HepG2 (cell line): ENCODE results near the gene VAC14. TPM values are rescaled to one million over a fixed set of nuclear protein-coding genes. Genes with fewer than 3 reads are reported as not detected.
A peak's percentile ranks its signal among the peaks of the same experiment; 100 is the strongest.

Experiments
- ATF2 ChIP-seq: sonication (generic); formaldehyde crosslinking; IDR thresholded peaks from 2 replicates; pipeline ENCODE4 v1.4.0; 2020; ENCODE audit warnings: missing genetic modification reagents
- FOXP1 ChIP-seq, 2 experiments: fragments of 450-650 bp in 1 of 2; IDR thresholded peaks; 2 replicates each; pipeline ENCODE4 v1.6.1; 2017 to 2018; ENCODE audit warnings: antibody characterized with exemption in 1 of 2
- GATA4 ChIP-seq: sonication (generic); IDR thresholded peaks from 2 replicates; pipeline ENCODE4 v1.6.1; 2016; ENCODE audit warnings: antibody characterized with exemption, low read depth, borderline replicate concordance
- GMEB2 ChIP-seq: IDR thresholded peaks from 2 replicates; pipeline ENCODE4 v1.6.1; 2016; ENCODE audit warnings: missing biosample characterization, missing genetic modification reagents, low read depth
- KDM5B ChIP-seq: sonication (generic); formaldehyde crosslinking; IDR thresholded peaks from 2 replicates; pipeline ENCODE4 v1.4.0; 2020; ENCODE audit warnings: missing genetic modification reagents, mild to moderate bottlenecking, borderline replicate concordance
- RFXAP ChIP-seq: sonication (generic); formaldehyde crosslinking; IDR thresholded peaks from 2 replicates; pipeline ENCODE4 v1.4.0; 2020; ENCODE audit warnings: missing genetic modification reagents, borderline replicate concordance
- RXRA ChIP-seq: sonication (generic); formaldehyde crosslinking; IDR thresholded peaks from 2 replicates; pipeline ENCODE4 v1.5.1; 2020; ENCODE audit warnings: missing genetic modification reagents
- RXRB ChIP-seq: IDR thresholded peaks from 2 replicates; pipeline ENCODE4 v1.6.1; 2016; ENCODE audit warnings: borderline replicate concordance, missing genetic modification reagents, missing compliant biosample characterization
- SATB2 ChIP-seq: sonication (generic); formaldehyde crosslinking; IDR thresholded peaks from 2 replicates; pipeline ENCODE4 v1.5.0; 2020; ENCODE audit warnings: missing genetic modification reagents
- SRSF4 ChIP-seq: fragments of 200-400 bp; formaldehyde crosslinking; IDR thresholded peaks from one replicate; pipeline ENCODE4 v1.6.1; 2018; ENCODE audit warnings: mild to moderate bottlenecking, low read depth, low read length, moderate library complexity; ENCODE audit not compliant: poor library complexity, severe bottlenecking
- TEF ChIP-seq: sonication (generic); formaldehyde crosslinking; IDR thresholded peaks from 2 replicates; pipeline ENCODE4 v1.5.0; 2020; ENCODE audit warnings: missing genetic modification reagents
- WIZ ChIP-seq: sonication (generic); formaldehyde crosslinking; IDR thresholded peaks from 2 replicates; pipeline ENCODE4 v1.5.1; 2020; ENCODE audit warnings: mild to moderate bottlenecking, missing genetic modification reagents
- ZBTB44 ChIP-seq: sonication (generic); formaldehyde crosslinking; IDR thresholded peaks from 2 replicates; pipeline ENCODE4 v1.4.0; 2020; ENCODE audit warnings: missing genetic modification reagents
- ZBTB46 ChIP-seq: sonication (generic); formaldehyde crosslinking; IDR thresholded peaks from 2 replicates; pipeline ENCODE4 v1.4.0; 2020; ENCODE audit warnings: mild to moderate bottlenecking, missing genetic modification reagents, borderline replicate concordance
- ZMYM3 ChIP-seq: sonication (generic); formaldehyde crosslinking; IDR thresholded peaks from 2 replicates; pipeline ENCODE4 v1.5.1; 2020; ENCODE audit warnings: mild to moderate bottlenecking, missing genetic modification reagents
- ZNF432 ChIP-seq: sonication (generic); formaldehyde crosslinking; IDR thresholded peaks from 2 replicates; pipeline ENCODE4 v1.5.0; 2020; ENCODE audit warnings: missing genetic modification reagents, mild to moderate bottlenecking, borderline replicate concordance
- ZNF570 ChIP-seq: sonication (generic); formaldehyde crosslinking; IDR thresholded peaks from 2 replicates; pipeline ENCODE4 v1.4.0; 2020; ENCODE audit warnings: mild to moderate bottlenecking, missing genetic modification reagents, borderline replicate concordance
- ZUFSP ChIP-seq: sonication (generic); formaldehyde crosslinking; IDR thresholded peaks from 2 replicates; pipeline ENCODE4 v1.9.0; 2021; ENCODE audit warnings: missing genetic modification reagents, mild to moderate bottlenecking, borderline replicate concordance
- polyA plus RNA-seq, 8 experiments: library from polyadenylated mRNA; depleted of rRNA in 3 of 8; stranded (reverse) in 7 of 8; unstranded in 1 of 8; fragments of >200 nt; fragmentation: Illumina TruSeq in 4 of 8; extraction: Trizol in 4 of 8; gene quantifications; 2 replicates each; pipeline versions ENCODE4 v1.2.1 to v1.2.3, GENCODE V29; 2011 to 2016; ENCODE audit warnings: low read depth in 4 of 8, missing spikeins in 1 of 8, mixed read lengths in 1 of 8; ENCODE audit not compliant: insufficient read depth in 1 of 8
- total RNA-seq, 5 experiments: library from RNA; depleted of rRNA; stranded (reverse); fragments of >200 nt; fragmentation: Illumina TruSeq; extraction: Trizol; gene quantifications; 2 replicates each; pipeline ENCODE4 v1.2.3, GENCODE V29; 2016; ENCODE audit warnings: low read depth in 1 of 5

VAC14 gene
- total and polyA plus RNA-seq, 2 of the 13 experiments (the other 11 are each of a cell fraction or from before 2014, with no cell fraction given): 23.5 to 24.6 TPM

- TF ChIP-seq RXRB (CRISPR knock-in tag): peak; percentile 32; the same call in 1 of the 2 replicates
- no peak; the same call in 1 of the 2 replicates for TF ChIP-seq ZMYM3 (CRISPR knock-in tag)
- TF ChIP-seq ZNF432 (CRISPR knock-in tag): no peak
- TF ChIP-seq SATB2: no peak; the same call in 1 of the 2 replicates
- no peak for TF ChIP-seq SRSF4
- TF ChIP-seq KDM5B (CRISPR knock-in tag): peak; percentile 96
- 0 out of 2 replicates have a peak, but pooled peaks have one; percentile 10 for TF ChIP-seq GMEB2 (CRISPR knock-in tag)
- no peak for TF ChIP-seq ZUFSP (CRISPR knock-in tag)
- TF ChIP-seq TEF (CRISPR knock-in tag): no peak; the same call in 1 of the 2 replicates
- TF ChIP-seq RXRA: peak; percentile 58
- no peak for TF ChIP-seq ZNF570
- no peak; the same call in 1 of the 2 replicates for TF ChIP-seq RFXAP (CRISPR knock-in tag)
- TF ChIP-seq WIZ (CRISPR knock-in tag): no peak
- TF ChIP-seq ZBTB46 (CRISPR knock-in tag): peak; percentile 91; the same call in 1 of the 2 replicates
- TF ChIP-seq FOXP1 (IDR thresholded peaks at IDR 0.05): no peak
- no peak for TF ChIP-seq FOXP1 (CRISPR knock-in tag; IDR thresholded peaks at IDR 0.05)
- no peak for TF ChIP-seq ZBTB44 (CRISPR knock-in tag)
- peak; percentile 50; the same call in 1 of the 2 replicates for TF ChIP-seq GATA4
- peak; percentile 35; the same call in 1 of the 2 replicates for TF ChIP-seq ATF2 (CRISPR knock-in tag)
Measured at GRCh38 chr16:70746040-70746707, 54.8 kb downstream of the VAC14 start (continued).
